ENCODE results near the gene MED29.
"Not testable (repeated sequence)": the region's sequence is repeated elsewhere in the genome, so short reads cannot be mapped to it uniquely, and the experiment has no call there.

MED29 gene

DNA sequence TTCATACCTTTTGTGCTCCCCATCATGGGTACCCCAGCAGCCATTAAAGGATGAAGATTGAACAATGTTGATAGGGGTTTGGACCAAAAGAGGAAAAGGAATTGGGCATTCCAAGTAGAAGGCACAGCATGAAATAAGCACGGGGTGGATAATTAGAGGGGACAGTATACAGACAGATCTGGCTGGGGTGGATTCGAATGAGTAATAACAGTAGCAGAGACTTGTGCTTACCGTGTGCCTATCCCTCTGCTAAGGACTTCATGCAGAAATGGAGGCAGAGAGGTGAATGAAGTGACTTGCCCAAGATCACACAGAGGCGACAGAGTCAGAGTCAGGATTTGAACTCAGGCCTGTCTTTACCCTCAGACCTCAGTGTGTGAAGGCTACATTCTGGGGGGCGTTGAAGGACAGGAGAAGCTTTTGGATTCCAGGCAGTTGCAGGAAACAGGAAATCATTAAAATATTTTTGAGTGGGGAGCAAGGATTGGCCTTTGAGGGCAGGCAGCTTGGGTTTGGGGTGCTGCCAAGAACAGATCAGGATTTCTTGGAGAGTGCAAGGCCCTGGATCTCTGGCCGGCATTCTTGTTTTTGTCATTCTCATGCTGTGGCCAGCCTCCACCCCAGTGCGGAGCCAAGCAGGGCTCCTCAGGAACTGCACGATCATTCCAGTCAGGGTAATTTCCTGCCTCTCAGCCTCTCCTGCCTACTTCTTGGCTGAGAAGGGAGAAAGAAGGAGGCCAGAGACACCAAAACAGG lies 19.0 kb upstream of the MED29 start:
- FAIRE-seq, result no peak

DNA sequence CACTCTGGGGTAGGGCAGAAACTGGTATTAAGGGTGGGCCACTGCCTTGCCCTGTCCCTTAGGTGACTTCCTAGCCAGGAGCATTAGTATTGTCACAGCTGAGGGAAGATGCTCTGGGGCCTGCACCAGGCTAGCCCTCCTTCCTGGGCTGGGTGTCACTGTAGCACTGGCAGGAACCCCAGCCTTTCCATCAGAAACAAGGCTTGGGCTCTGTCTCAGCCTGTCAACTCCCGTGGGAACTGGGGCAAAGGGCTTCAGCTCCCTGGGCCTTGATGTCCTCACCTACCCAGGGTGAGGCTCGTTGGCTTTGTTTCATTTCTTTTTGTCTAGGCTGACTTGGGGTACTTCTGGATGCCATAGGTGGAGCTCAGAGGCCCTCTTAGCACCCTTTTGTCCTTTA lies 18.2 kb upstream of the MED29 start:
- no peak for FAIRE-seq

DNA sequence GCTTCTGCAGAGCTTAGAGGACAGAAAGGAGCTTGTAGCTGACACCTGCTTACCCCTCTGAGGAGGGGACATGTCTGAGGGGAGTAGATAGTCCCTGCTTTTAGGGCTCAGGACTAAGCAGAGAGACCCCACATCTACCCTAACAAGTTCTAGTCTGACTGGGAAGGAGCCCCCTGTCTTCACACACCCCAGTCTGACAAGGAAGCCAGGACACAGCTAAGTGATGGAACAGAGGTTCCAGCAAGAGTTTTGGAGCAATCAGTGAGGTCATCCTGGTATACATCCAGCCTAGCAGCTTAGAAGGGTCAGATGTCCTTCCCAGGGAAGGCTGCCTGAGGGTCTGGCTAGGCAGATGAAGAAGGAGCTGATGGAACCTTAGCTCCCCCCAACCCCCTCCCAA lies 15.2 kb upstream of the MED29 start:
- FAIRE-seq, result no peak

DNA sequence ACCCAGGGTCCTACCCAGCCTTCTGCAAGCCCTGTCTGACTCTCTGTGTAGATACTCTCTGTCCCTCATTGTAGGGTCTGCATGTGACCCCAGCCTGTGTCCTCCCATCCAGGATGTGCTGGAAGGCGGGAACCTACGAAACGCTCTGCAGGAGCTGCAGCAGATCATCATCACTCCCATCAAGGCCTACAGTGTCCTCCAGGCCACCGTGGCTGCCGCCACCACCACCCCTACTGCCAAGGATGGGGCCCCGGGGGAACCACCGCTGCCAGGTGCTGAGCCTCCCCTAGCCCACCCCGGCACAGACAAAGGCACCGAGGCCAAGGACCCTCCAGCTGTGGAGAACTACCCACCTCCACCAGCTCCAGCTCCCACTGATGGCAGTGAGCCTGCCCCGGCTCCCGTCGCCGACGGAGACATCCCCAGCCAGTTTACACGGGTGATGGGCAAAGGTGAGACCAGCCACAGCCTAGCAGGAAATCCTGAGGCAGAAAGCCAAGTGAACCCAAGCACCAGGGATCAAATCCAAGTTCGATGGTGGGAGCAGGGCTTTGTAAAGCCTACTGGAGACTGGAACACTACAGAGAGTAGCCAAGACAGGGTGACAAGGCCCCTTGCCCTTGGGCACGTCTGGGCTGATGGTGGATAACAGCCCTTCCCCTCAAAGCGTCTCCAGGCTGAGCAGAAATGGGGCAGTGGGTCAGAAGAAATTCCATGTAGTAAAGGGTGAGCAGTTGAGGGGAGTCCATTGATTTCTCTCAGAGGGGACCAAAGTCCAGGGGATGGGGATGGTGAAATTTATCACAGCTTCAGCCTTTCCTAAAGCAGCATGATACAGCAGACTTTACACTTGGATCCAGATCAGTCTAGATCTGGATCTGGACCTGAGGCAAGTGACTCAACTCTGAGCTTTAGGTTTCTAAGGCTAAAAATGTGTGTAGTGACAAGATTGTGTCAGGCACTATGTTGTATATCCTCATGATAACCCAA lies 13.5 kb upstream of the MED29 start:
- no peak for FAIRE-seq

DNA sequence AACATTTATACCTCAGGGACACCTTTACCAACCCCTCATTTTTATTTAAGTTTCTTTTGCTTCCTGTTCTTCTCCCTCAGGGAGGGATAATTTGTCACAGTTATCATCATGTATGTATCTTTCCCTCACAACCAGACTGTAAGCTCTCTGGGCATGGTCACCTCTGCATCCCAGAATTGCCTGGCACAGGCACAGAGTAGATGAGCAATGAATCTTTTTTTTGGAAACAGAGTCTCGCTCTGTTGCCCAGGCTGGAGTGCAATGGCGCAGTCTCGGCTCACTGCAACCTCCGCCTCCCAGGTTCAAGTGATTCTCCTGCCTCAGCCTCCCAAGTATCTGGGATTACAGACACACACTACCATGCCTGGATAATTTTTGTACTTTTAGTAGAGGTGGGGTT lies 11.8 kb upstream of the MED29 start:
- not testable (repeated sequence) for FAIRE-seq

DNA sequence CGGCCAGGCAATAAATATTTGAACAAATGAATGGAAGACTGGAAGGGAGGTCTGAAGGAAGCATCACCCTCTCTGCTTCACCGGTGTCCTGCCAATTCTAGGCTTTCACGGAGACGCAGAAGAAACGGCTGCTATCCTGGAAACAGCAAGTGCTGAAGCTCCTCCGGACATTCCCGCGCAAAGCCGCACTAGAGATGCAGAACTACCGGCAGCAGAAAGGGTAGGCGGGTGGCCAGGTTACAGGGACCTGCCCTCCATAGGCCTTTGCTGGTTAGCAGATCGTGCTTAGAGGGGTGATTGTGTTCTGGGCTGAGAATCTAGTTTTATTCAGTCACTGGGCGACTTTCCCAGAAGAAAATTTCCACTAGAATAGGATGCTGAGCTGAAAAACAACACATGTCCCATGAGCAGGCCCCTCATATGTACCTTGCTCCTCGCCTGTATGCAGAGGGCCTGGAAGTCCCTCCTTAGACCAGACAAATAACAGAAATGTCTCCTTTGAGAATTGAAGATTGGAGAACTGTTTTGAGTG lies 11.2 kb upstream of the MED29 start:
- FAIRE-seq, result no peak

DNA sequence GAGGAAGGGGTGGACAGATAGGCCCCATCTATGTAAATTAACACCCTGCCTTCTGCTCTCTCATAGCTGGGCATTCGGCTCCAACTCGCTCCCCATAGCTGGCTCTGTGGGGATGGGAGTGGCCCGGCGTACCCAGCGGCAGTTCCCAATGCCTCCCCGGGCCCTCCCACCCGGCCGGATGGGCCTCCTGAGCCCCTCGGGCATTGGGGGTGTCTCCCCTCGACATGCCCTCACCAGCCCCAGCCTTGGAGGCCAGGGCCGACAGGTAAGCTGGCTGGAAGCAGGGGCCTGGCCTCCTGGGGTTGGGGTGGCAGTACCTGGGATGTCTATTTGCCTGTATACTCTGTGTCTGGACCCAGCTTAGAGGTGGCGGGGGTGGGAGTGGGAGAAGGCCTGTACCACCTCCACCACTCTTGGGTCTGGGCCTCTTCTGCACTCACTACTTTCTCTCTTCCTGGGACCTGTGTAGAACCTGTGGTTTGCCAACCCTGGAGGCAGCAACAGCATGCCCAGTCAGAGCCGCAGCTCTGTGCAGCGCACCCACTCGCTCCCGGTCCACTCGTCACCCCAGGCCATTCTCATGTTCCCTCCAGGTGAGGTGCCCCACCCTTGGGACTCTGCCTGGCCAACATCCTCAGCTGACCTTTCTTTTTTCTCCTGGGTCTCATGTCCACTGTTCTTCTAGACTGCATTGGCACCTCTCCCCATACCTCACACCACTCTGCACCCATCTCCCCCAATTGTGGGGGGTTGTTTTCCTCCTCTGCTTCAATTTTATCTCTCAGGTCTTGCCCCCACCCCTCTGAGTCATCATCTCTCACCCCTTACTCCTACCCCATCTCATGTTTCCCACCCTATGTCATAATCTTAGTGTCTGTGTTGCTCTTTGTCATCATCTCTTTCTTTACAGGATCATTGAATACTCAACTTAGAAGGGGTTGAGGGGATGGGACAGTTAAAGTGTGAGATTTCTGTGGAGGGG lies 10.4 kb upstream of the MED29 start:
- FAIRE-seq, result no peak

DNA sequence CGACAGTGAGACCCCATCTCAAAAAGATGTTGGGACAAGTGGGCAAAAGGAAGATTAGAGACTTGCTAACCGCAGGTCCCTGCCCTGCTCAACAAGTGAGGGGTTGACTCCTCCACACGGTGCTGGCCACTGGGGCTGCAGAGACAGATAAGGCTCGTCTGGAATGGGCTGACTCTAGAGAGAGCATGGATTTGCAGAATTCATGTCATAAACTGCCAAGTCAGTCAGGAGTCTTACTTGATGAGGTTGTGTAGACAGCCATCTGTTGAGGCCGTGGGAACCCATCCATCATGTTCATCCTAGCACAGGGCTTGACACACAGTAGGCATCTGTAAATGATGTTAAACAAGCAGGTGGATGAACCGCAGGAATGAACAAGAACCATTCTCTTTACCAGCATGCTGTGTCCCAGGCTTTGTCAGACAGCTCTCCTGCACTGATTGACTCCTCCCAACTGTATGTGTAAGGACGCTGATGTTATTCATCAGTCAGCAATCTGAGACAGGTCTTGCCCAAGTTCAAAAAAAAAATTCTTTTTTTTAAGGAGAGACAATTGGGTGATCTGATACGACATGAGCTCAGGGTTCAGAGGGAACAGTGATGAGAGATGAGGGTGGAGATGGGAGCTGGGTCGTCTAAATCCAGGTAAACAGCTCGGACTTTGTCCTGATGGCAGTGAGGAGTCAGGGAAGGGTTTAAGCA lies 9.1 kb upstream of the MED29 start:
- no peak for FAIRE-seq

DNA sequence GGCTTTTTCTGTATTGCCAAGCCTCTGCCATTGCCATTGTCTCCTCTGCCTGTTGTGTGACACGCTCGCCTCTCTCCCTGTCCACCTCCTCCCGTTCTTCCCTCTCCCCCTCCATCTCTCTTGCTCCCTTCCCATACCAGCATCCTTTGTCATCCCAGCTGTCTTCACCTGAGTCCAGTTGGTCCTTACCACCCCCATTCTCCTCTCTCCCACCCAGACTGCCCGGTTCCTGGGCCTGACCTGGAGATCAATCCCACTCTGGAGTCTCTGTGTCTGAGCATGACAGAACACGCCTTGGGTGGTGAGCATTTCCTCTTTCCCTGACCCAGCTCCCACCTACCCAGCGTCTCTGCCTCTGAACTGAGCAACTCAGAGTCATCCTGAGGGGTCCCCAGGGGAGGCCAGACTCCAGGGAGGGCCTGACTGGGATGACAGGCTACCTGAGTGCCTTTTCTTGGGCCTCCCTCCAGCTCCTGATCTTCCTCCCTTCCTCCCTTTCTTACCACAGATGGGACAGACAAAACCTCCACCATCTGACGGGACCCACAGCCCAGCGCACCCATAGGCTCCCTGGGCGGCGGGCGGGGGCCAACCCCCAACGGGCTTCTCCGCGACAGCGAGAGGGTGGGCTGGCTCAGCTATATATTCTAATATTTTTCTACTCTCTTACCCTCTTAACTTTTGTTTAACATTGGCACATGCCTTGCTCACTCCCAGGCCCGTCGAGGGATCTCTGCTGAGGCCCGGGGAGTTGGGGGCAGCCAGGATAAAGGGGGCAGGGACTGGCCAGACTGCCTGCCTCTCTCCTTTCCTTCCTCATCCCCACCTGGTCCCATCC lies 8.0 kb upstream of the MED29 start:
- FAIRE-seq, result no peak

DNA sequence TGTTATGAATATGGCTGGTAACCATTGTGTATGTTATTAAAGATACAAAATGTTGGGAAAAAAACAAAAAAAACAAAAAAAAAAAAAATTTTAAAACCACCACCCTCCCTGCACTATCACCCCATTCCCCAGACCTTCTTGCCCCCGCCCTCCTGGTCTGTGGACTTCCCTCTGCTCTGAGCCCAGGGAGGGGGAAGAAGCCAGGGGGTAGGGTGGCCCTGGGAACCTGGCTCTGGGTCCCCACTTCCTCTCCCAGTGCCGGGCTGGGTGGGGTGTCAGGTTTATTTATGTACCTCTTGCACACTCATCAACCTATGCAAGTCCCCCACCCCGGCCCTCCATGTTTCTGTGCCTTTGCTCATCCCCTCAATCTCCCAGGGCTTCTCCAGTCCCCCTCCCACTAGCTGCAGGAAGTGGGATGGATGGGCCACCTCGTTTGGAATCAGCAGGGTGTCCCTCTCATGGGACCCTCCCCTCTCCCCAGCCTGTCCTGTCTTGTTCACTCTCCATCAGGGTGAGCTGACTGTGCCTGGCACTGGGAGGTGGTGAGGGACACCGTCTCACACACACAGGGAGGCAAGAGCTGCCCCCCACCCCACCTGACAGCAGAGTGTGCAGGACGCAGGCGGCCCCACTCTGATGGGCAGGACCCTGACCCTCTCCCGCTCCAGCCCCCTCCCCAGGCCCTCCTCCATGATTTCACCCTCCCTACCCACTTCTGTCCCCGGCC lies 6.2 kb upstream of the MED29 start:
- FAIRE-seq, result no peak

DNA sequence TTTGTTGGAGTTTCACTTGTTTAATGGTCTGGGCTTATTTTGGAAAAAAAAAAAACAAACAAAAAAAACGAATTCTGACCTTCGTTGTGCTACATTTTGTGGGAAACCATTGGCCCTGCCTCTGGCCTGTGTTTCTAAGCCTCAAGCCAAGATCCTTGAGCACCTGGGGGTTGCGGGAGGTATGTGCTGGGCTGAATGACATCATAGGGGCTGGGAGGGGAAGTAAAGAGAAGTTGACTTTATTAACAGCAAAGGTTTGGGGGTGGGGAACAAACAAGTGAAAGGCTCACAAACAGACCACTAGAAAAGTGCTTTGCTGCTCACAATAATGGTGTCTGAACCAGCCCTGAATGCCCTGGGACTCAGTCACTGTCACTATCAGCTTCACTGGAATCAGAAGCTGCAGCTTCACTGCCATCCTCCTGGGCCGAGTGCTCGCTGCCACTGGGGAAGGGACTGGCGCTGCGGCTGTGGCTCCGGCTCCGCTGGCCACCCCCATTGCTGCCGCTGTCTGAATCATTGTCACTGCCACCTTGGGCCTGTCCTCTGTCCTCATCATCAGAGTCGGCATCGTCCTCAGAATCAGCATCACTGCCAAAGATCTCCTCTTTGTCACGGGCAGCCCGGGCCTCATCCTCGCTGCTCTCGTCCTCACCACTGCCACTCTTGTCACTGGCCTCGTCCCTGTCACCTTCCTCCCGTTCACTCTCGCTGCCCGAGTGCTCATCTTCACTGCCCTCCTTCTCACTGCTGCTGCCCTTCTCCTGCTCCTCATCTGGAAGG lies 5.4 kb upstream of the MED29 start:
- FAIRE-seq, result no peak

DNA sequence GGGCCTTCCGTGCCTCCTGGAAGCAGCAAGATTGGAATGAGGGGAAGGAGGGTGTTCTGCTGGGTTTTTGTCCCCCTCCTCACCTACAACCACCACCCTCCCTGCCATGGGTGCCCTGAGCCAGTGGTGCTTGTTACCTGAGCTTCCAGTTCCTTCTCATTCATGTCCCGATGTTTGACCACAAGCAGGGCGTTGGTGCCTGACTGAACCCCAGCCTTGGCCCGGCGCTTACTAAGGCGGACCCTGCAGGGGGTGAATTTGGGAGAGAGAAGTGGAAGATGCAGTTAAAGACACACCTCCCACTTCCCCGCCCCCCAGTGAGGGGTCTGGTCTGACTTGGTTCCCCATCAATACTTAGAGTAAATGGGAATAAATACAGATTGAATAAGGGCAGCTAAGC lies 4.6 kb upstream of the MED29 start:
- no peak for FAIRE-seq

DNA sequence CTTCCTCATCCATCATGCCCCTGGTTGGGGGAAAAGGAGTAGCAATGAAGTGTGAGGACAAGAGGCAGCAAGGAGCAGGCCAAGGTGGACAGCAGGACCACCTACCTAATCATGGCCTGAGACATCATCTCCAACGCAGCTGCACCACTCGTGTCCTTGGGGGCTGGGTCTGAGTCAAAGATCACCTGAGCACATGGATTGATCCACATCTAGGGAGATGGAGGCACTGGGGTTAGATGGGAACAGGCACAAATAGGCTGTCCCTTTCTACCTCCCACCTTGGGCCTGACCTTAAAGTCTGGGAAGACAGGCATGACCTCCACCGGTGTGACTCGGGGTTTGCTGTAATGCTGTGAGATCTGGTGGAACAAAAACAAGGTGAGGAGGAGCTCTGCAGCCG lies 2.5 kb upstream of the MED29 start:
- no peak for FAIRE-seq

DNA sequence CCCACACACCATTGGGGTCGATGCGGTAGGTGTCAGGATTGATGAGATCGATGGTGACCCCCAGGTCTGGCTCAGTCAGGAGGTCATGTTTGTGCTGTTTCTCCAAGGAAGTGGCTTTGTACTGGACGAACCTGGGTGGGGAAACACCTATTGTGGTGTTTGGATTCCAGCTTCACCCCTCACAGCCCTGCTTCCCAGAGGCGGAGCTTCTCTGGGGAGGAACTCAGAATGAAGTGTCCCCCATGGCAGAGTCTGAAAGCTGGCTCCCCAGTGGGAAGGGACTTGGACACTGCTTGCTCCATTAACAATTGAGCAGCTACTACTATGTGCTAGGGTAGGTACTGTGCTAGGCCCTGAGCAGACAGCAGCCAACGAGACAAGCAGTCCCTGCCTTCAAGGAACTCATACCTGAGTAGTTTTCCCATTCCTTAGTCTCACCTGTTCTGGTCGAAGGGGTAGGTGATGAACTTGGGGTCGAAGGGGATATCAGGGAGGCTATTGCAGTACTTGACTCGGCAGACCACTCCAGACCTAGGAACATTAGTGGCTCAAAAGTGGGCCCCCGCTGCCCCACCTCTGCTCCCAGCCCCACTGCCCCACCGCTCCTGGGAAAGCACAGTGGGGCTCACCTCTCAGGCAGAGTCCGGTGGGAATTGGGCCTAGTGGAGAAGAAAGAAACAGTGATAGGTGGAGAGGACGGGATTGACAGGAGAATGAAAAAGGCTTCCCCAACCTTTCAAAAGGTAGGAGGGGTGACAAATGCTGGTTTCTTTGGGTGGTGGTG lies 1.4 kb upstream of the MED29 start:
- no peak for FAIRE-seq

DNA sequence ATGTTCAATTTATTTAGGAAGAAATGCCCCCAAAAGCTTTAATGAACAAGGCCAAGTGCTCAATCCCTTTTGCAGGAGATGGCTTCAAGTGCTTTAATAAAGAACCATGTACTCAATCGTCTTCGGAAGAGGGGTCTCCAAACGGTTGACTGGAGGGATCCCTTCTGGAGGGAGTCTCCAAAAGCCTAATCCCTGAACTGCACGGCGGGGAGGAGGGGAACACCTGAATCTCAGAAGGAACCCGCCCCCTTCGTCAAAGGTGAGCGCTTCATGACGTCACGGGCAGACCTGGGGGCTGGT lies 777 bp upstream of the MED29 start:
- no peak for FAIRE-seq

DNA sequence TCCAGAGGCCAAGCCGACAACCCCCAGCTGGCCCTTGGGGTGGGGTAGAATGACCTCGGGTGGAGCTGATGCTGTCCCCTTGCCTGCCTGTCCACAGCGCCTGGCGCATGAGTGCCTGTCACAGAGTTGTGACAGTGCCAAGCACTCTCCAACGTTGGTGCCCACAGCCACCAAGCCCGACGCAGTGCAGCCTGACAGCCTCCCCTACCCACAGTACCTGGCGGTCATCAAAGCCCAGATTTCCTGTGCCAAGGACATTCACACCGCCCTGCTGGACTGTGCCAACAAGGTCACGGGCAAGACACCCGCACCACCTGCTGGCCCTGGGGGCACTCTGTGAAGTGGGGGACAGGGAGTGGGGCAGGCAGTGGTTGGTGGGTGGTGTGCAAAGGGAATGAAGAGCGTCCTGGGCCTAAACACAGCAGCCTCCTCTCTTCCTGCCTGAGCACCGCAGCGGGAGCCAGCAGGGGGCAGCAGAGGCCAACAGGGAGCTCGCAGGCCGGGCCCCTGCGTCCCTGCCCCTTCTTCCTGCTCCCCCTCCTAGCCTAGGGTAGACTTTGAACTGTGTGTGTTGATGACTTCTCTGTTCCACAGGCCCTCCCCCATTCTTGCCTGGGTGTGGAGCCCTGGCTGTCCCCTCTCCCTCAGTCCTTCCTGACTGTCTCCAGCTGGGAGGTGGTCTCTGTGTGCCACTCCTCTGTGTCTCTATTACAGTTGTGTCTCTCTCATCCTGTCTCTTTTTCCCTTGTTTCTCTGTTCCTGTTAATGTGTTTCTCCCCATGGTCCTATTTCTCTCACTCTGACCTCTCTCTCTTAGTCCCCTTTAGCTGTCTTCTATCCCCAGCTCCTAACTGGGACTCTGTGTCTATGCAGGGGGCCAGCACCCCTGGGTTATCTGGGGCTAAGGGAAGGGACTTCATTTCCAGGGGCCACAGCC lies 6.5 kb downstream of the MED29 start:
- FAIRE-seq, result no peak

DNA sequence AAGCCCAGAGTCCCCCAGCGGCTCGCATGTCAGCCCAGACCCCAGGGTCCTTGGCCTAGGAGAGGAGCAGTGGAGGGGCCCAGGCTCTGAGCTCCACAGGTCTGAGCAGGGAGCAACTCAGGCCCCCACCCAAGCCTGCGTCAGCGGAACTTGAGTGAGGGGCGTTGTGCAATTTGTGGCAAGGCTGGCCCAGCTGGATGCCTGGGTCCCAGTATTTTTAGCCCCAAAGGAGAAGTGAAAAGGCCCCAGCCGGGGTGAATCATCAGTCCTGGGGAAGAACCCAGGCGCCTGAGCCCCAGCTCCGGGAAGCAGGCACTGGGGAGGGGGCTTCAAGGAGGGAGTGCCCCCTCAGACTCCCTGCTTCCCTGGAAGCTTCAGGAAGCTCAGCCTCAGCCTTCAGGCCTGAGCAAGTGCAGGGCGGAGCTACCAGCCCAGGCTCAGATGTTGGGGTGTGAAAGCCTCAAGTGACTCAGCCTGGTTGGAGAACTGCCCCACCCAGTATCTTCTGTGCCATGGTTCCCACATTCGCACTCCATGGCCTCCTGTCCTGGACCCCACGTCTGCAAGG lies 7.2 kb downstream of the MED29 start:
- no peak for FAIRE-seq

All from G401.6 (cell line).